Measurements from ENCODE around the gene DAPK1.

DNA sequence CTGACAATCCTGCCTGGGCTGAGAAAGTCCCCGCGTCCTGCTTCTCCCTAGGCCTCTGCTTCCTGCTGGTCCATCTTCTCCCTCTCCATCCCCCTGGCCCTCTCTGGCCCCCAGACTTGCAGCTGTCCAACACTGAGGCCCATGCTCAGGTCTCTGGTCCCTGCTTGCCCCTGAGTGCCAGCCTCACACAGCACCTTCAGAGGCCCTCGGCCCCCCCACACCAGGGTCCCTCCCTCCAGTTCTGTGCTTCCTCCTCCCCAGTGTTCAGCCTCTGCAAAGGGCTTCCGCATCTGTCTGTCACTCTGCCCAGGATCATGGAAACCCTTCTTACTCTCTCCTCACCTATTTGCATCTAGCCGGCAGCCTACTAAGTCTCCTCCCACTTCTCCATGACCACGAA lies 165.9 kb downstream of the DAPK1 start:
- TF ChIP-seq EZH2phosphoT487 (IDR thresholded peaks at IDR 0.05; ENCODE audit: low read depth) (no peak), CTCF (IDR thresholded peaks at IDR 0.05; ENCODE audit: low read depth, low read length) (no peak)
